GM19239 (cell line): Measurements from ENCODE around the gene CACNA2D3.

ENCODE experiments used
- DNase-seq: peaks from one replicate; pipeline ENCODE4 v3.0.0; 2011; ENCODE audit warnings: low spot score; ENCODE audit not compliant: insufficient read length
- FAIRE-seq: peaks from 2 replicates; lab custom pipeline; 2011; peaks lifted over from hg19 to GRCh38; lab: Jason Lieb, UNC

CACNA2D3 gene

GRCh38 chr3:54356261-54357045 lies 234.1 kb downstream of the CACNA2D3 start:
- DNase-seq (no peak), FAIRE-seq (no peak)

GRCh38 chr3:54357301-54357700 lies 234.9 kb downstream of the CACNA2D3 start:
- FAIRE-seq: no peak
- DNase-seq: no peak

GRCh38 chr3:54358316-54358715 lies 236.0 kb downstream of the CACNA2D3 start:
- DNase-seq: no peak
- no peak for FAIRE-seq

- DNase-seq (no peak), FAIRE-seq (no peak)
These were observed 236.8 kb downstream of the CACNA2D3 start for GRCh38 chr3:54358969-54359694.

- DNase-seq (no peak), FAIRE-seq (no peak)
These were observed 238.0 kb downstream of the CACNA2D3 start for GRCh38 chr3:54360320-54360719.

GRCh38 chr3:54361746-54362283 lies 239.5 kb downstream of the CACNA2D3 start:
- FAIRE-seq: no peak
- no peak for DNase-seq

- FAIRE-seq (no peak), DNase-seq (no peak)
These were observed 243.8 kb downstream of the CACNA2D3 start for GRCh38 chr3:54366007-54366750.

GRCh38 chr3:54366839-54367238 lies 244.5 kb downstream of the CACNA2D3 start:
- FAIRE-seq: no peak
- no peak for DNase-seq

GRCh38 chr3:54372232-54372631 lies 249.9 kb downstream of the CACNA2D3 start:
- DNase-seq (no peak), FAIRE-seq (no peak)

- FAIRE-seq (no peak), DNase-seq (peak; percentile 12)
These were observed 252.0 kb downstream of the CACNA2D3 start for GRCh38 chr3:54374214-54374852.

GRCh38 chr3:54376142-54376807 lies 253.9 kb downstream of the CACNA2D3 start:
- FAIRE-seq (no peak), DNase-seq (no peak)

- no peak for FAIRE-seq
These were observed 254.7 kb downstream of the CACNA2D3 start for GRCh38 chr3:54376939-54377578.

GRCh38 chr3:54378184-54378583 lies 255.8 kb downstream of the CACNA2D3 start:
- FAIRE-seq (no peak), DNase-seq (no peak)

More at GRCh38 chr3:54376939-54377578, 254.7 kb downstream of the CACNA2D3 start:
- DNase-seq: no peak

GRCh38 chr3:54384279-54384678 lies 261.9 kb downstream of the CACNA2D3 start:
- DNase-seq (no peak), FAIRE-seq (no peak)

- FAIRE-seq: no peak
These were observed 268.2 kb downstream of the CACNA2D3 start for GRCh38 chr3:54390582-54390981.

GRCh38 chr3:54393150-54393549 lies 270.8 kb downstream of the CACNA2D3 start:
- FAIRE-seq (no peak), DNase-seq (no peak)

More at GRCh38 chr3:54390582-54390981, 268.2 kb downstream of the CACNA2D3 start:
- DNase-seq: no peak

GRCh38 chr3:54408328-54408727 lies 286.0 kb downstream of the CACNA2D3 start:
- DNase-seq: no peak
- no peak for FAIRE-seq

GRCh38 chr3:54421943-54422342 lies 299.6 kb downstream of the CACNA2D3 start:
- DNase-seq (no peak), FAIRE-seq (no peak)

- DNase-seq (no peak), FAIRE-seq (no peak)
These were observed 301.9 kb downstream of the CACNA2D3 start for GRCh38 chr3:54424292-54424691.
